SK-N-DZ (cell line): Measurements from ENCODE around the gene CABYR.

Experiments used
- DNase-seq: peaks from one replicate; pipeline ENCODE4 v3.0.0-alpha.2; 2015; ENCODE audit warnings: low spot score
- small RNA-seq, 2 experiments: library from RNA; depleted of rRNA; stranded (forward); fragments of <200 nt; gene quantifications; one replicate each; pipeline ENCODE3, GENCODE V24; 2014

CABYR gene

DNA sequence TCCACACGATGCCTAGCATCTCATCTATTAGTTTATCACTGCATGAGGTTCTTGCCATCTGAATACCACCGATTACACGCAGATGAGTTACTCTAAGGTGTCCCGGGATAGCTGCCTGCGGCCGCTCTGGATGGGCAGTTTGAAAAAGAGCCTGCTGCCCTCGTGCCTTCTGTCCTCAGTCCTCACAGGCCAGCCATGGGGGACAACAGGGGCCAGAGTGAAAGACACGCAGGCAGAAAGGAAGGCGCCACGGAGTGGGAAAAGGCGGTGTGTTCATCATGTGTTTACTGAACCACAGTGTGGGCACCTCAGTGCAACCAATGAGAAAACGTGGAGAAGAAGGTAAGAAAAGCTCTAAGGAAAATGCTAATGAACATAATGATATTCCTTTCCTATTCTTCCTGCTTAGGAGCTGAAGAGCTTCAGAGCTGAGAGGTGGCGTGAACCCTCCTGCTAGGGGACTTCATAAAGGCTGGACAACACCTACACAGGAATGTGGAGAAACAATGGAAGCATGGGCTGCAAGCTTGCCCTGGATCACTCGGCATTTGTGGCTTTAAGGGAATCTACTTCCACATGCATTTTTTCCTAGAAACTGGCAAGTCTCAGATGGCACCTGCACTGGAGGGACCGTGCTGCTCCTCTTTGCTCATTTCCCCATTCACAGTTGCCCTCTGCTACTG, 50.9 kb downstream of the CABYR start:
- DNase-seq, result no peak

DNA sequence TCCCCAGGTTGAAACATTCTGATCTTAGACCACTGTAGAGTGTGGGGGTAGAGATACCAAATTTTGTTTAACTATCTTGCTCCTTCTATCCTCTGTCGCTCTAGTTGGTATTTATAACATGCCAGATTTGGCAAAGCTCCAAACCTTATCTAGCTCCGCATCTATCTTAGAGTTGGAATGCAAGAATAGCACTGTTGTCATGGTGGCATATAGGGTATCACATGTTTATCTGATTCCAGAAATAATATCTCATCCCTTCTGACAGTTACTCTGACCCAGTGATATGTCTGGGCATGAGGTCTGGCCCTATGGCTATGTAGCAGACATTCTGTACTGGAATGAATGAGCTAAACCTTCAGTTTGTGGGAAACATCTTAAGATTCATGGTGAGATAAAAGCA, 51.7 kb downstream of the CABYR start:
- no peak for DNase-seq

DNA sequence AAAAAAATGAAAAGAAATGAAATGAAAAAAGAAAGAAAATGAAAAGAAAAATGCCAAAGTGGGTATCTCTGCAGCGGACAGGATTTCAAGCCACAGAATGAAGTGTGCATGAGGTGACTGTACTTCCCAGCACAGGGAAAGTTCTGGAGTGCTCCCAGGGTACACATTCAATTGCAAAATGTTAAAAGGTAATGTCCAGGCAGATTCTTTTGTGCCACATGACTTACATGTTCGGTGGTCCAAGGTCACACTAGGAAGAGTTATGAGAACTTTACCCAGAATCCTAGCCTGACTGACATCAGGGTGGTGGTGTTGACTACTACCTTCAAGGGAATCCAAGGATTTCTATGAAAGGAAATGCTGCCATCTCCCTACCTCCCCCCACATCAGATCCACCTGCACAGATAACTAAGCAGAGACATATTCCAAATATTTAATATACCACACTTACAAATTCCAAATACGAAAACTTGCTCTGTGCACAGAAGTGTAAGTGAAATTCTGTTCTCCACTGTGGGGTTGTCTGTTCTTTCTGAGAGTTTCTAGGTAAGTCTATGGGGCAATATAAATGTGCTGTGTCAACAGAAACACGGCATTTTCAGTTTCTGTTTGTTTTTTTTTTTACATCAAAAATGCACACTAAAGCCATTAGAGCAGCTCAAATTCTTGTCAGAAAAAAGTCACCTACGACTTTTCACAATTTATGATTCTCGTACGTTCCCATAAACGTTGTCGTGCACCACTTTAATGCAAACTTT, 56.6 kb downstream of the CABYR start:
- DNase-seq, result no peak

DNA sequence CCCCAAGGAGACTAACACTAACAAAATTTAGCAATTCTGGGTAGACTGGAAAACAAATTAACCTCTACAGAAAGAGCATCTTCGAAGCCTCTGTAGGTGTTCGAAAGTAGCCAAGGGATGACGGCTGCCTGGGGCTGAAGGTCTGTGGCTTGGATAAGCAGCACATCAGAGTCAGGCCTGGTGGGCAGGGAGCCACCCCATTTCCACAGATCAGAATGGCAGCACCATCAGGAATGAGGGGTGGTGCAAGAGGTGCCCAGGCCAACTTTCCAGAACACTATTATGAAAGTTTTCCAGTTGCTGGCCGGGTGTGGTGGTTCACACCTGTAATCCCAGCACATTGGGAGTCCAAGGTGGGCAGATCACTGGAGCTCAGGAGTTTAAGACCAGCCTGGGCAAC, 57.9 kb downstream of the CABYR start:
- DNase-seq, result no peak

DNA sequence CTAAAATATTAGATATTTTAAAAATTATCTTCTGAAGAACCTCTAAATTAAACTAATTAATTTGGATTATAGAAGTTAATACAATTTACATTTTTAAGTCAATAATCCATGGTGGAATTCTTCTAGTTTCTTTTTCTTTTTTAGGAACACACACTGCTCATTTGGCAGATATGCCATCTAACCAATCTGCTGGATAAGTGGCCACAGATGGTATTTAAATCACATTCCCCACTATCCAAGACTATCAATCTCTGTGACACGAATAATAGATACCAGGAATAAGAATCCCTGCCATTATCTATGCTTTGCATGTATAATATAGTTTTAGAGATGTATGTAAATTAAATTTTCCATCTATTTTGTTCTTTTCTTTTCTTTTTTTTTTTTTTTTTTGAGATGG, 58.5 kb downstream of the CABYR start:
- DNase-seq, result no peak

DNA sequence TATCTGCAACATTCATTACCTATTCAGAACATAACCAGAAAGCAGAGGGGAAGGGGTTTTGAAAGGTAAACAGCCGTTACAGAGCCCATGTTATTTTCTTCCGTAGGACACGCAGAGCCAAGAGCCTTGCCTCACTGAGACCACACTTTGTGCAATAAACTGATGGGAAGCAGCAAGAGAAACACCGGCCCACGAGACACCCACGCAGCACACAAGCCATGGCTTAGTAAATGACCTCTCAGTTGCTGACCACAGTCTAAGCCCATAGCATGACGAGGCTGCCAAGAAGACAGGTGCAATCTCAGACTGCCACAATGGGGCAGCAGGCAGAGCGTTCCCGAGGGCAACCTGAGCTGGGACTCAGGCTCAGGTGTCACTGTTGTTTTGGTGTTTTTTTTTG, 59.6 kb downstream of the CABYR start:
- no peak for DNase-seq

DNA sequence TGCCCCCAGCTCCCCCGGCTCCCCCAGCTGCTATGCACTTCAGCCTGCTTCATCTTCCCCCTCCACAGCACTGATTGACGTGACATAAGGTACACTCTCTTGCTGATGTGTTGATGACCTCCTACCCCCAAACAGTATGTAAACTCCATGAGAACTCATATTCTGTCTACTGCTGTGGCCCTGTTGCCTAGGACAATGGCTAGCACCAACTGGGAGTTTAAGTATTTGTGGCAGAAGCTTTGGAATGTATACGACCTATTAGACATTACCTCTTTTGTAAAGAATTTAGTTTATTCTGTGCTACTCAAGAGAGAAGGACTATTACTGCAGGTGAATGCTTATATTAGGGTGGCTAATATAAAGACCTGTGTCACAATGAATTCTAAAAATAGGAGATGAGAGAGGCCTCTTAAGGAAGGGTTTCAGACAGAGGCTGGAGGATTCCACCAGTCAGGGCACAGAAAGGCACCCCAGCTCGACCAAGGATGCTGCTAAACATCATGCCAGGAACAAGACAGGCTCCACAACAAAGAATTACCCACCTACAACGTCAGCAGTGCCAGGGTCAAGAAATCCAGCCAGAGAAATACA, 60.6 kb downstream of the CABYR start:
- DNase-seq, result no peak

DNA sequence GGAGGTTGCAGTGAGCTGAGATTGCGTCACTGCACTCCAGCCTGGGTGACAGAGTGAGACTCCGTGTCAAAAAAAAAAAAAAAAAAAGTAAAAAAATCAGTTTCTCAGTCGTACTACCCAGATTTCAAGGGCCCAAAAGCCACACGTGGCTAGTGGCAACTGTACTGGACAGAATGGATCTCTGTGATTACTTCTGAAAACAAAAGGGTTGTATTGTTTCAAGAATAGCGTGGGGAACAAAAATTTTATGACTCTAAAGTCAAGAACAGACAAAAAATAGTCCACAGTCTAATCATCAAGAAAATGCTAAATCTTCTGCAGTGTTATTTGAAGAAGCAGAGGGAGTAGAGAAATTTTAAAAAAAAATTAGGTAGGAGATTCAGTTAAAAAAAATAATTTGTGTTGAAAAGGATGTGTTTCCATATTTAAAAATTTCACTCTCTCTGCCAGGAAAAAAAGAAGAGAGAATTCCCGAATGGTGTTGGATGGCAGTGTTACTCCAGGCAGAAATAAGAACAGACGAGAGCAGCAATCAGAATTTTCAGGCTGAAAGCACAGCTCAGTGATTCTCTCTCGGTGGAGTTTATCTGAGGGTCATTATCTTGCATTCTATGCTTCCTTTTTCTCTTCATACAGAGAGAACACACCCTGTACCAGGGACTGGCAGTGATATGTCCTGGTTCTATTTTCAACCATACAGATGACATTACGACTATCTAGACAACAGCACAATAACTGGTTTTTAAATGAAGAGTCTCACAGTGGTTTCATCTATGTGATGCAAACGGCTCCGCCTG, 61.8 kb downstream of the CABYR start:
- no peak for DNase-seq

DNA sequence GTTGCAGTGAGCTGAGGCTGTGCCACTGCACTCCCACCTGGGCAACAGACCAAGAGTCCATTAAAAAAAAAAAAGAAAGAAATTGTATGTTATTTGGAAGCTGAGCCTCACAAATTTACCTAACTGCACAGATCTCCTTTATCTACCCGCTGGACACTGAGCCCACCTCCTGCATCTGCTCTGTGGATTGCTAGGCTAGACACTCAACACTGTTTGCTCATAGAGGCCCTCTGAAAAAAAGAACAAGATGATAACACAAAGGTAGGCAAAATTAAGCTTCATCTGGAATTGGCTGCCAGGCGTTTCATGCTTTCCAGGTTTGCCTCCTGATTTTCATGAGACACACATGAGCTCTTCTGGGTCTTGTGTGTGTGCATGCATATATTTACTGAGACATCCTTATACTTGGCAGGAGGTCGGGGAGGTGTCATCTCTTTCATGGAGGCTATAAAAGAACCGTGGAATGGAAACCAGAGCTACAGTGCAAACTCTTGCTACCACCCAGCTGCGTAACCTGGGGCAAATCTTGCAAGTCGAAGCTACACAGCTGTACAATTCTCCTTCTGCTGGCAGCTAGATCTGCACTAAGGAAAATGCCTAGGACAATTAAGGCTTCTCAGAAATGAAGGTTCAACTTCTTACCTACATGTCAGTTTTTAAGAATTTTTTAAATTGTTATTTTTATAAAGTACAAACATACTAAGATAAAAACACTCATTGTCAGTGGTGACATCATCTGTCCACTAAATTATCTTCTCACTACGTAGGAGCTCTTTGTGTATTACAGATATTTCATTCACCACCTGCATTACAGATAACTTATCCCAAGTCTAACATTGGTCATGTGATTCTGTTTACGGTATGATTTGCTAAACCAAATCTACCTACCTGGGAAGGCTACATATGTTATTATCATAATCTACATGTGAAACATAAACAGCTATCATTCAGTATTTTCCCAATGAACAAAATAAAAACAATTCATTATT, 63.1 kb downstream of the CABYR start:
- DNase-seq, result no peak

DNA sequence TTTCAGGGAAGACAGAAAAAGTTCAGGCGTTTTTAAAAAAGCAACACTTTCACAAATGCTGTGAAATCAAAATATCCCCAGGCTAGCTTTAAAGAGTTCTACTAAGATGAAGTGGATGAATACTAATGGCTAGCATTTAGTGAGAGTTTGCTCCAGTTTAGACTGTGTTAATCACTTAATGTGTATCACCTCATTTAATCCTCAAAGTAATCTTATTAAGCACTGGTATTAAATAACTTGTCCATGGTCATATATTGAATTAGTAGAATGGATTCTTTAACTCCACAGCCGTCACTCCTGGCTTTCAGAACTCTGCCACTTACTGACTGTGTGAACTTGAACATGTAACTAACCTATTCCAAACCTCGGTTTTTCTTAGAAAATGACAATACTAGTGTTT, 66.0 kb downstream of the CABYR start:
- no peak for DNase-seq

DNA sequence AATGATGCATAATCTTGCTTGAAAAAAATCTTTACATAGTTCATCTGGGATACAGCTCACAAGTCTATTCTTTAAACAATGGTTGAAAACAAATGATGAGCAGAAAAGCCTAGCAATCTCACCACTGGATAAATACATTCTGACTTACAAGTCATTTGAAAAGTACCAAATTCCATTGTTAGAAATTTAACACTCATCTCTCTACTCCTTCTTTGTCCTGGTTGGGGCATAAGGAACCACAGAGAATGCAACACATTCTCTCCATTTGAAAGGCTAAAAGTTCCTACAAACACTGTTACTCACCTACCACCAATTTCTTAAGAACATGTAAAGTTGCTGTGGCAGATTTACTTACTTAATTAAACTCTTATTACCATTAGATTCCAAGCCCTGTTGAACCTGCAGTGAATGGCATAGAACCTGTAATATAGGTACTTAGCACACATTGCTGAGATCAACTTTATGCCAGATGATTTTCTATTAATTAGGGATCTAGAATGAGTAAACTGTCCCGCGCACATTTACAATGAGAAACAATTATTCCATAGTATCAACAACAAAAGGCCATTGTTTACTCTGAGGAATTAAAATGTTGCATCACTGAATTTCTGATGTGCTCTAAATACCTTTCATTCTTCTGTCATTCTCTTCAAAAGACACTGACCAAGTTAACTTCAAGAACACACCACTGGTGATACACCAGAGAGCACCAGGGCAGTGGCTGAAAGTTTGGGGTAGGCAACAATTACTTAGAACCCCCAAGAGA, 69.6 kb downstream of the CABYR start:
- no peak for DNase-seq

DNA sequence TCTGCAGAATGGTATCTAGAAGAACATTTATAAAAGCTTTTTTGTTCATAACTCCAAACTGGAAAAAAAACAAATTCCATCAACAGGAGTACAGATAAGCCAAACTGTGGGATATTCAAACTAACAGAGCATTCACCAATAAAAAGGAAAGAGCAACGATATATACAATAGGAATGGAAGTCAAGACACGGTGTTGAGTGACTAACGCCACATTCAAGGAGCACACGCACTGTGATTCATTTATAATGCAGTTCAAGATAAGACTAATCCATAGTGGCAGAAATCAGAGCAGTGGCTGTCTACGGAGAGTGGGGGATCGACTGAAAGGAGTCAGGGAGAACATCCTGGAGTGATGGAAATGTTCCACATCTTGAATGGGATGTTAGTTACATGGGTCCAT, 70.7 kb downstream of the CABYR start:
- no peak for DNase-seq

Small RNAs within 50 kb of the gene (small RNA-seq; reads per million reads assigned to genes)
- gene RF00017 (0 reads per million in 2 experiments), gene RNA5SP452 (0.31 to 6.7 reads per million in 2 experiments), gene RNU5A-6P (6.1 to 40.2 reads per million in 2 experiments)
